Trophoblast cell (in vitro differentiated cells and primary cell): ENCODE data around the gene TNF.
A peak's percentile ranks its signal among the peaks of the same experiment; 100 is the strongest.

Experiments
- DNase-seq, 2 donors: peaks; one replicate each; pipeline ENCODE4 v3.0.0-alpha.2; 2016
- H2AFZ ChIP-seq: 2 replicates; pipeline ENCODE4 v1.6.1; 2013; ENCODE audit warnings: low read length, moderate library complexity, mild to moderate bottlenecking; ENCODE audit not compliant: insufficient read depth, poor library complexity
- H2AK5ac ChIP-seq: 2 replicates; pipeline ENCODE4 v1.6.1; 2013; ENCODE audit warnings: mild to moderate bottlenecking, low read length
- H2BK120ac ChIP-seq: 2 replicates; pipeline ENCODE4 v1.6.1; 2013; ENCODE audit warnings: low read length, mild to moderate bottlenecking, moderate library complexity; ENCODE audit not compliant: insufficient read depth, poor library complexity
- H2BK12ac ChIP-seq: 2 replicates; pipeline ENCODE4 v1.6.1; 2013; ENCODE audit warnings: mild to moderate bottlenecking, low read length, moderate library complexity
- H2BK5ac ChIP-seq: 2 replicates; pipeline ENCODE4 v1.6.1; 2013; ENCODE audit warnings: low read length, low read depth, moderate library complexity, mild to moderate bottlenecking; ENCODE audit not compliant: poor library complexity
- H3K14ac ChIP-seq: 2 replicates; pipeline ENCODE4 v1.6.1; 2013; ENCODE audit warnings: mild to moderate bottlenecking, low read length
- H3K18ac ChIP-seq: 2 replicates; pipeline ENCODE4 v1.6.1; 2013; ENCODE audit warnings: mild to moderate bottlenecking, low read length
- H3K23ac ChIP-seq: 2 replicates; pipeline ENCODE4 v1.6.1; 2013; ENCODE audit warnings: low read length
- H3K27ac ChIP-seq: 2 replicates; pipeline ENCODE4 v1.5.1; 2013; ENCODE audit warnings: low read depth, mild to moderate bottlenecking, inconsistent platforms, low read length, moderate library complexity
- H3K27me3 ChIP-seq: 2 replicates; pipeline ENCODE4 v1.6.1; 2013; ENCODE audit warnings: inconsistent platforms, mild to moderate bottlenecking, low read length, moderate library complexity; ENCODE audit not compliant: insufficient read depth
- H3K36me3 ChIP-seq, 2 experiments: 1 replicate in 1 of 2; 2 replicates in 1 of 2; pipeline ENCODE4 v1.6.1; 2013; ENCODE audit warnings: low read length in 2 of 2, mild to moderate bottlenecking in 2 of 2, moderate library complexity in 1 of 2; ENCODE audit not compliant: insufficient read depth in 2 of 2, control insufficient read depth in 1 of 2
- H3K4ac ChIP-seq: 2 replicates; pipeline ENCODE4 v1.6.1; 2013; ENCODE audit warnings: low read depth, mild to moderate bottlenecking, low read length, moderate library complexity
- H3K4me1 ChIP-seq, 2 experiments: 1 replicate in 1 of 2; 2 replicates in 1 of 2; pipeline ENCODE4 v1.6.1; 2013; ENCODE audit warnings: low read length in 2 of 2, mild to moderate bottlenecking in 2 of 2, moderate library complexity in 1 of 2; ENCODE audit not compliant: insufficient read depth in 2 of 2, control insufficient read depth in 1 of 2
- H3K4me2 ChIP-seq: 2 replicates; pipeline ENCODE4 v1.6.1; 2013; ENCODE audit warnings: inconsistent platforms, mild to moderate bottlenecking, low read length, moderate library complexity
- H3K4me3 ChIP-seq: 2 replicates; pipeline ENCODE4 v1.5.1; 2013; ENCODE audit warnings: mild to moderate bottlenecking, low read depth, low read length, inconsistent platforms
- H3K79me1 ChIP-seq: one replicate; pipeline ENCODE4 v1.6.1; 2013; ENCODE audit warnings: low read length
- H3K79me2 ChIP-seq: 2 replicates; pipeline ENCODE4 v1.6.1; 2013; ENCODE audit warnings: low read length, mild to moderate bottlenecking; ENCODE audit not compliant: control insufficient read depth, insufficient read depth, poor library complexity
- H3K9ac ChIP-seq: 2 replicates; pipeline ENCODE4 v1.6.1; 2013; ENCODE audit warnings: mild to moderate bottlenecking, low read length
- H3K9me3 ChIP-seq: 2 replicates; pipeline ENCODE4 v1.6.1; 2013; ENCODE audit warnings: low read depth, mild to moderate bottlenecking, control low read depth, inconsistent platforms, low read length; ENCODE audit not compliant: insufficient read depth
- H4K12ac ChIP-seq: 2 replicates; pipeline ENCODE4 v1.6.1; 2013; ENCODE audit warnings: low read depth, mild to moderate bottlenecking, low read length, moderate library complexity
- H4K8ac ChIP-seq: 2 replicates; pipeline ENCODE4 v1.6.1; 2013; ENCODE audit warnings: low read depth, mild to moderate bottlenecking, low read length, moderate library complexity
- H4K91ac ChIP-seq: one replicate; pipeline ENCODE4 v1.6.1; 2013; ENCODE audit warnings: low read depth, mild to moderate bottlenecking, low read length, moderate library complexity
- WGBS: extraction: QIAGEN DNeasy Blood & Tissue Kit; methylation state at CpG from one replicate; pipeline ENCODE4 v1.1.7; 2013; ENCODE audit warnings: missing lambda C conversion rate; ENCODE audit not compliant: insufficient read length, insufficient coverage; ENCODE audit errors: extremely low coverage; 5-methylcytosine and 5-hydroxymethylcytosine counted together

TNF gene

GRCh38 chr6:31558631-31559500, 16.5 kb upstream of the TNF start:
- H2BK120ac ChIP-seq, result no peak overlapping the region
- no peak overlapping the region for H3K23ac ChIP-seq
- peak overlapping the region; percentile 43 for H3K18ac ChIP-seq
- peak overlapping the region; percentile 49 for H4K91ac ChIP-seq
- peak overlapping the region; percentile 42 for H2AK5ac ChIP-seq
- H3K27ac ChIP-seq, result no peak overlapping the region
- no peak overlapping the region for H4K12ac ChIP-seq
- no peak overlapping the region for H3K4me2 ChIP-seq
- no peaks in the 10 kb centered on the region for H3K79me2 ChIP-seq
- H3K4me1 ChIP-seq, result peaks cover 20 to 23% of the 10 kb centered on the region in 2 experiments
- H3K36me3 ChIP-seq, result peaks cover 20 to 25% of the 10 kb centered on the region in 2 experiments
- H3K9me3 ChIP-seq, result no peaks in the 10 kb centered on the region
- H4K8ac ChIP-seq, result peak overlapping the region; percentile 50
- WGBS, result no CpG with 5 or more reads among the region's 14 CpGs
- H2AFZ ChIP-seq, result no peak overlapping the region
- H3K9ac ChIP-seq, result no peak overlapping the region
- no peak overlapping the region for H2BK5ac ChIP-seq
- no peak overlapping the region for H3K4me3 ChIP-seq
- no peaks in the 10 kb centered on the region for H3K27me3 ChIP-seq
- no peak overlapping the region for H3K4ac ChIP-seq
- H3K79me1 ChIP-seq, result peaks cover 8% of the 10 kb centered on the region
- peak overlapping the region; percentile 8 for H2BK12ac ChIP-seq
- H3K14ac ChIP-seq, result no peak overlapping the region
- DNase-seq, result peak; percentile 21 to 28

- Histone ChIP-seq H3K4me1 (peaks cover 20 to 23% of the 10 kb centered on the region in 2 experiments), H3K36me3 (peaks cover 18 to 22% of the 10 kb centered on the region in 2 experiments), H2BK12ac (peak overlapping the region; percentile 61), H3K18ac (peak overlapping the region; percentile 43), H3K27me3 (no peaks in the 10 kb centered on the region), H2BK120ac (peak overlapping the region; percentile 28), H3K23ac (no peak overlapping the region), H2BK5ac (peak overlapping the region; percentile 27), H3K4me2 (no peak overlapping the region), H2AK5ac (peak overlapping the region; percentile 42), H4K91ac (peak overlapping the region; percentile 49), H4K12ac (no peak overlapping the region), H3K9ac (peak overlapping the region; percentile 62), H3K79me1 (peaks cover 8% of the 10 kb centered on the region), H3K14ac (peak overlapping the region; percentile 8), H3K4ac (no peak overlapping the region), H3K9me3 (no peaks in the 10 kb centered on the region), H4K8ac (peak overlapping the region; percentile 50), H3K27ac (peak overlapping the region; percentile 76), H3K79me2 (no peaks in the 10 kb centered on the region), H3K4me3 (no peak overlapping the region), H2AFZ (no peak overlapping the region)
- WGBS, result no CpG with 5 or more reads among the region's 4 CpGs
- DNase-seq, result no peak
These were observed 15.8 kb upstream of the TNF start for GRCh38 chr6:31559606-31559957.

- peak overlapping the region; percentile 11 for H3K4me2 ChIP-seq
- H2AK5ac ChIP-seq, result peak overlapping the region; percentile 42
- no peaks in the 10 kb centered on the region for H3K79me2 ChIP-seq
- no peak overlapping the region for H3K4ac ChIP-seq
- no peak overlapping the region for H4K8ac ChIP-seq
- H2BK12ac ChIP-seq, result peak overlapping the region; percentile 61
- peaks cover 8% of the 10 kb centered on the region for H3K79me1 ChIP-seq
- no peaks in the 10 kb centered on the region for H3K27me3 ChIP-seq
- H3K9me3 ChIP-seq, result no peaks in the 10 kb centered on the region
- H3K4me1 ChIP-seq, result peaks cover 20 to 23% of the 10 kb centered on the region in 2 experiments
- H3K4me3 ChIP-seq, result no peak overlapping the region
- H3K36me3 ChIP-seq, result peaks cover 18 to 22% of the 10 kb centered on the region in 2 experiments
- peak overlapping the region; percentile 49 for H4K91ac ChIP-seq
- H3K9ac ChIP-seq, result peak overlapping the region; percentile 62
- peak overlapping the region; percentile 28 for H2BK120ac ChIP-seq
- peak overlapping the region; percentile 76 for H3K27ac ChIP-seq
- H2AFZ ChIP-seq, result no peak overlapping the region
- no peak overlapping the region for H3K23ac ChIP-seq
- H4K12ac ChIP-seq, result no peak overlapping the region
- H2BK5ac ChIP-seq, result peak overlapping the region; percentile 27
- peak overlapping the region; percentile 8 for H3K14ac ChIP-seq
- peak; percentile 19 to 39 for DNase-seq
- WGBS, result no CpG with 5 or more reads among the region's 7 CpGs
- H3K18ac ChIP-seq, result peak overlapping the region; percentile 31
These were observed 15.2 kb upstream of the TNF start for GRCh38 chr6:31559958-31560696.

- H3K4me2 ChIP-seq, result peak overlapping the region; percentile 11
- no peak overlapping the region for H3K18ac ChIP-seq
These were observed 14.7 kb upstream of the TNF start for GRCh38 chr6:31560697-31561058.

More at GRCh38 chr6:31560697-31561058, 14.7 kb upstream of the TNF start:
- DNase-seq, result no peak
- no peak overlapping the region for H2BK120ac ChIP-seq
- no peak overlapping the region for H4K8ac ChIP-seq
- peak overlapping the region; percentile 39 for H2BK12ac ChIP-seq
- H3K23ac ChIP-seq, result no peak overlapping the region
- H3K79me2 ChIP-seq, result no peaks in the 10 kb centered on the region
- peak overlapping the region; percentile 60 for H2AK5ac ChIP-seq
- H3K14ac ChIP-seq, result no peak overlapping the region
- H3K9me3 ChIP-seq, result no peaks in the 10 kb centered on the region
- no peak overlapping the region for H4K12ac ChIP-seq
- H3K4me1 ChIP-seq, result peaks cover 20 to 23% of the 10 kb centered on the region in 2 experiments
- no peak overlapping the region for H2AFZ ChIP-seq
- peak overlapping the region; percentile 23 for H3K27ac ChIP-seq
- peaks cover 18 to 22% of the 10 kb centered on the region in 2 experiments for H3K36me3 ChIP-seq
- H3K4ac ChIP-seq, result no peak overlapping the region
- no peaks in the 10 kb centered on the region for H3K27me3 ChIP-seq
- H3K4me3 ChIP-seq, result no peak overlapping the region
- peak overlapping the region; percentile 20 for H2BK5ac ChIP-seq
- H4K91ac ChIP-seq, result peak overlapping the region; percentile 20
- peaks cover 8% of the 10 kb centered on the region for H3K79me1 ChIP-seq
- no peak overlapping the region for H3K9ac ChIP-seq
